Transverse colon (tissue), 4 donors: ENCODE data around the gene JMJD1C. TPM values are rescaled to one million over a fixed set of nuclear protein-coding genes. Genes with fewer than 3 reads are reported as not detected.

ENCODE experiments used
- DNase-seq: peaks from one replicate; pipeline ENCODE4 v3.0.0-alpha.2; 2019
- H3K27ac ChIP-seq, 4 donors: fragments of 200-600 bp; sonication (generic); 2 replicates each; pipeline ENCODE4 v1.5.1; 2016 to 2018; ENCODE audit warnings: inconsistent platforms in 4 of 4
- H3K27me3 ChIP-seq: fragments of 200-600 bp; sonication (generic); 2 replicates; pipeline ENCODE4 v1.5.1; 2017; ENCODE audit warnings: inconsistent platforms
- H3K36me3 ChIP-seq, 4 donors: fragments of 200-600 bp; sonication (generic); 2 replicates each; pipeline ENCODE4 v1.5.1; 2017 to 2019; ENCODE audit warnings: inconsistent platforms in 4 of 4
- H3K4me1 ChIP-seq, 4 donors: fragments of 200-600 bp; sonication (generic); 2 replicates each; pipeline ENCODE4 v1.5.1; 2017 to 2020; ENCODE audit warnings: inconsistent platforms in 4 of 4
- H3K4me3 ChIP-seq, 4 donors: fragments of 200-600 bp; sonication (generic); 1 replicate in 1 of 4; 2 replicates in 3 of 4; pipeline versions ENCODE4 v1.5.1 to v1.6.1; 2017 to 2019; ENCODE audit warnings: inconsistent platforms in 4 of 4
- H3K9me3 ChIP-seq, 2 donors: fragments of 200-600 bp; sonication (generic); 2 replicates each; pipeline ENCODE4 v1.5.1; 2017 to 2019; ENCODE audit warnings: inconsistent platforms in 2 of 2
- EP300 ChIP-seq: sonication (generic); formaldehyde crosslinking; IDR thresholded peaks from one replicate; pipeline ENCODE4 v1.6.1; 2017; ENCODE audit warnings: antibody characterized with exemption, low read depth
- POLR2A ChIP-seq: fragments of 450-650 bp; IDR thresholded peaks from one replicate; pipeline ENCODE4 v1.6.1; 2016; ENCODE audit warnings: antibody characterized with exemption, mild to moderate bottlenecking, moderate library complexity
- POLR2AphosphoS5 ChIP-seq, 3 donors: sonication (generic); formaldehyde crosslinking; IDR thresholded peaks; one replicate each; pipeline ENCODE4 v1.6.1; 2016; ENCODE audit warnings: antibody characterized with exemption in 3 of 3
- WGBS, 2 donors: methylation state at CpG; one replicate each; pipeline ENCODE4 v1.1.5; 2018; ENCODE audit warnings: low coverage in 1 of 2; 5-methylcytosine and 5-hydroxymethylcytosine counted together
- in situ Hi-C, 4 donors: fragments of 200-750 bp; cut with MboI; loops; one replicate each; pipeline versions ENCODE4 v1.15.0 to v1.15.1; 2017; ENCODE audit warnings: low sequenced_read_pairs in 3 of 4, low pct_ligation_motif_present in 1 of 4, low pct_unique_long_range_greater_than_20kb in 1 of 4
- intact Hi-C: fragments of 100-400 bp; cut with DNase I; formaldehyde crosslinking; loops from one replicate; pipeline ENCODE4 v1.15.1; 2023; ENCODE audit warnings: low total_unique reads
- total RNA-seq, 4 donors: library from RNA; depleted of rRNA; stranded (reverse); fragments of >200 nt; gene quantifications; one replicate each; pipeline ENCODE4 v1.1.0, GENCODE V29; 2016
- TF ChIP-seq, protein P1 (sequence below), 5 experiments: fragments of 200-600 bp in 3 of 5; fragments of 450-650 bp in 2 of 5; sonication (generic) in 3 of 5; IDR thresholded peaks; 1 replicate in 2 of 5; 2 replicates in 3 of 5; pipeline ENCODE4 v1.5.1; 2016 to 2017; ENCODE audit warnings: antibody characterized with exemption in 5 of 5, inconsistent platforms in 3 of 5, mild to moderate bottlenecking in 2 of 5, moderate library complexity in 1 of 5

JMJD1C gene
- total RNA-seq, 4 donors from 2014 or later: 56.7 to 128 (median 78.9) TPM

DNA sequence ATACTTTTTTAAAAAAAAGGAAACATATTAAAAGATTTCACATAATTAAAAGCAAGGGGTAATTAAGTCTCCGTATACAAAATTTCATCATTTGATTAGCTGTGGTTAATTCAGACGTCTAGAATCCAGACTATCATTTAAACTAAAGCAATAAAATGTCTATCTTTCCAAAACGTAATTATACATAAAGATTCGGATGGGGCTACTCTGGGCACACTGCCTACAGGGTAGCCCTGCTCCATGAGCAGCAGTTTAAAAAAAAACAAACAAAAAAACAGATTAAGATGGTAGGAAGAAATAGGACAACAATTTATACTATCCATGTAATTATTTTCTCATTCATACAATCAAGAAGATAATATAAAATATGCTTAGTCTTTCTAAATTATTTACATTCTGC is 236.6 kb downstream of the JMJD1C start:
- TF ChIP-seq POLR2AphosphoS5 (IDR thresholded peaks at IDR 0.05) (no peak), POLR2A (no peak), EP300 (no peak)
- TF ChIP-seq, protein P1, sequence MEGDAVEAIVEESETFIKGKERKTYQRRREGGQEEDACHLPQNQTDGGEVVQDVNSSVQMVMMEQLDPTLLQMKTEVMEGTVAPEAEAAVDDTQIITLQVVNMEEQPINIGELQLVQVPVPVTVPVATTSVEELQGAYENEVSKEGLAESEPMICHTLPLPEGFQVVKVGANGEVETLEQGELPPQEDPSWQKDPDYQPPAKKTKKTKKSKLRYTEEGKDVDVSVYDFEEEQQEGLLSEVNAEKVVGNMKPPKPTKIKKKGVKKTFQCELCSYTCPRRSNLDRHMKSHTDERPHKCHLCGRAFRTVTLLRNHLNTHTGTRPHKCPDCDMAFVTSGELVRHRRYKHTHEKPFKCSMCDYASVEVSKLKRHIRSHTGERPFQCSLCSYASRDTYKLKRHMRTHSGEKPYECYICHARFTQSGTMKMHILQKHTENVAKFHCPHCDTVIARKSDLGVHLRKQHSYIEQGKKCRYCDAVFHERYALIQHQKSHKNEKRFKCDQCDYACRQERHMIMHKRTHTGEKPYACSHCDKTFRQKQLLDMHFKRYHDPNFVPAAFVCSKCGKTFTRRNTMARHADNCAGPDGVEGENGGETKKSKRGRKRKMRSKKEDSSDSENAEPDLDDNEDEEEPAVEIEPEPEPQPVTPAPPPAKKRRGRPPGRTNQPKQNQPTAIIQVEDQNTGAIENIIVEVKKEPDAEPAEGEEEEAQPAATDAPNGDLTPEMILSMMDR (IDR thresholded peaks at IDR 0.05): no peak
- Histone ChIP-seq H3K27me3 (no peaks in the 10 kb centered on the region), H3K9me3 (no peaks in the 10 kb centered on the region), H3K4me3 (no peak overlapping the region), H3K36me3 (no peaks in the 10 kb centered on the region), H3K27ac (no peak overlapping the region), H3K4me1 (peaks cover 0 to 51% (median 15%) of the 10 kb centered on the region in 4 donors)
- DNase-seq: no peak
- intact Hi-C loops: no loop called here
- in situ Hi-C loops: no loop called here
- 39 to 47% methylated on average over 4 of the region's 4 CpGs for WGBS, 2 donors

GRCh38 chr10:63228237-63228636 is 237.5 kb downstream of the JMJD1C start:
- Histone ChIP-seq H3K9me3 (no peaks in the 10 kb centered on the region), H3K4me1 (peaks cover 0 to 46% (median 14%) of the 10 kb centered on the region in 4 donors), H3K27ac (no peak overlapping the region), H3K27me3 (no peaks in the 10 kb centered on the region), H3K4me3 (no peak overlapping the region), H3K36me3 (no peaks in the 10 kb centered on the region)
- no peak for TF ChIP-seq EP300
- TF ChIP-seq POLR2AphosphoS5 (IDR thresholded peaks at IDR 0.05): no peak
- TF ChIP-seq, protein P1 (IDR thresholded peaks at IDR 0.05): no peak
- TF ChIP-seq POLR2A: no peak
- DNase-seq: no peak
- in situ Hi-C loops (no loop called here), intact Hi-C loops (no loop called here)

DNA sequence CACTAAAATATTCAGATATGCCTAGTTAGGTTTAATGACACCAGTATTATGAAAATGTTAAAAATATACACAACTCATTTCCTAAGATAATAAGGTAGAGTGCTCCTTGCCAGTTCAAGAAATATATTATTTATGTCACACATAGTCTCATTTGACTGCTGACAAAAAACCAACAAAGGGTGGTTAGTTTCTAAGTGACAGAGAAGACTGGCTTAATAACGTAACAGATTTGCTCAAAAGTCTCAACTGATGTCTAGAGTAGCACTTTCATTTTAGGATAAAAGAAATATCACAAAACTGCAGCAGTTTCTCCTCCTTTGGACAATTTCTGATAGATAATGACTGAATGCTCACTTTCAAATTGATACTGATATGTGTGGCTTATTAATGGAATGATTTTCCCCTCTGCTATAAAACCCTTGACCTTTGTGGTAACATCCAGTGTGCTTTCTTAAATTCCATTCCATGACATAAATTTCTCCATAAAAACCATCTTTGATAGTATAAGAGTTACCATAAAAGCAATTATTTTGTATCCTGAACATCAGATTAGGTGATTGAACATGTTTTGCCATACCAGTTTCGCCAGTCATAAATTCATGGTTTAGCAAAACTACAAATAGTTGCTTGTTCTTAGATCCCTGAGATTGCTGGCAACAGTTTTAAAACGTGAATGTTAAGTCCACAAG is 238.4 kb downstream of the JMJD1C start:
- no peaks in the 10 kb centered on the region for H3K9me3 ChIP-seq
- TF ChIP-seq POLR2AphosphoS5 (IDR thresholded peaks at IDR 0.05) (no peak), POLR2A (no peak), EP300 (no peak)
- TF ChIP-seq, protein P1 (IDR thresholded peaks at IDR 0.05): no peak
- H3K27me3 ChIP-seq: no peaks in the 10 kb centered on the region
- H3K4me3 ChIP-seq: no peak overlapping the region
- H3K27ac ChIP-seq: no peak overlapping the region
- peaks cover 0 to 38% (median 11%) of the 10 kb centered on the region in 4 donors for H3K4me1 ChIP-seq
- in situ Hi-C loops (no loop called here), intact Hi-C loops (no loop called here)
- no peaks in the 10 kb centered on the region for H3K36me3 ChIP-seq
- DNase-seq: no peak
- WGBS, 2 donors: 56 to 58% methylated on average over 3 of the region's 3 CpGs

DNA sequence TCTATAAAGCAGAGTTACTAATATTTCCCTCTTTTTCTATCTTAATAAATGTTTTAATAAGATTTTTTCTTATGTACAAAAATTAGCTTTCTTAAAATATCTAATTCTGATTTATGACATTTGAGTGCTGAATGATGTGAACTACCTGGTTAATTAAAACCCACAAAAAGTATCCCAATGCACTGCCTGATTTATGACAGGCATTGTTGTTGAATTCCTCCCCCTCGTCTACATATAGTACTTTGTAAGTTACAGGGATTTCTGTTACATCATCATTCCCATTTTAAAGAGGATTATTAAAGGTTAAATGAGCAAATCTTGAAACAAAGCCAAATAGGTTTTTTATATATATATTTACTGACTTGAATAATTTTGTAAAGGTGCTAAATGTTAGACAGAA is 241.5 kb downstream of the JMJD1C start:
- WGBS, 2 donors: 91 to 100% methylated on average over 1 of the region's 1 CpG
- Histone ChIP-seq H3K27me3 (no peaks in the 10 kb centered on the region), H3K4me3 (no peak overlapping the region), H3K4me1 (peaks cover 0 to 30% (median 11%) of the 10 kb centered on the region in 4 donors), H3K36me3 (no peaks in the 10 kb centered on the region), H3K9me3 (no peaks in the 10 kb centered on the region), H3K27ac (no peak overlapping the region)
- DNase-seq: no peak
- intact Hi-C loops: no loop called here
- in situ Hi-C loops: loop anchor here in 3 of 4 donors (25.0 kb wide), 3 partner anchors 238 to 488 kb away; partner anchors contain the start of gene JMJD1C (in 2 of the 3)
- no peak for TF ChIP-seq EP300
- TF ChIP-seq, protein P1 (IDR thresholded peaks at IDR 0.05): no peak
- TF ChIP-seq POLR2AphosphoS5 (IDR thresholded peaks at IDR 0.05): no peak
- TF ChIP-seq POLR2A: no peak
